Measurements from ENCODE around the gene SEMA4B.
"Not testable (repeated sequence)": the region's sequence is repeated elsewhere in the genome, so short reads cannot be mapped to it uniquely, and the experiment has no call there.

Gene SEMA4B

DNA sequence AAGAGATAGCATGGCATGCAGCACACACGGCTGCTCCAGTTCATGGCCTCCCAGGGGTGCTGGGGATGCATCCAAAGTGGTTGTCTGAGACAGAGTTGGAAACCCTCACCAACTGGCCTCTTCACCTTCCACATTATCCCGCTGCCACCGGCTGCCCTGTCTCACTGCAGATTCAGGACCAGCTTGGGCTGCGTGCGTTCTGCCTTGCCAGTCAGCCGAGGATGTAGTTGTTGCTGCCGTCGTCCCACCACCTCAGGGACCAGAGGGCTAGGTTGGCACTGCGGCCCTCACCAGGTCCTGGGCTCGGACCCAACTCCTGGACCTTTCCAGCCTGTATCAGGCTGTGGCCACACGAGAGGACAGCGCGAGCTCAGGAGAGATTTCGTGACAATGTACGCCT is 27.8 kb downstream of the SEMA4B start:
- no peak for DNase-seq

DNA sequence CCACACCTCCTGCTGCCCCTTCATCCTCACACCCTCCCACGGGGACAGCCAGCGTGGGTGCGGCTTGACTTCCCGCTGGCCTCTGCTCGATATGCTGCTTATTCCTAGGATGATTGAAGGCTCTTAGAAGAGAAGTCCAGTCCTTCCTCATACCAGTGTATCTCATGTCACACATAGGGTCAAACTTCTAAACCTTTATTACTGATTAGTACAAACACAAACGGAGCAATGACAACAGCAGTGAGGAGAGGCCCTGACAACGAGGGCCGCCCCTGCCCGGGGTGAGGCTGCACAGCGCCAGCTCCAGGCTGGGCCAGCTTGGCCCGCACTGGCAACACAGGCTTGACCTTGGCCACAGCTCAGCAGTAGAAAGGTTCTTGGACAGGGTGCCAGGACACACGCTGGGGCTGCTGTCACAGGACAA is 29.0 kb downstream of the SEMA4B start:
- no peak for DNase-seq

- DNase-seq = no peak
Measured at GRCh38 chr15:90230610-90231009, 29.5 kb downstream of the SEMA4B start.

DNA sequence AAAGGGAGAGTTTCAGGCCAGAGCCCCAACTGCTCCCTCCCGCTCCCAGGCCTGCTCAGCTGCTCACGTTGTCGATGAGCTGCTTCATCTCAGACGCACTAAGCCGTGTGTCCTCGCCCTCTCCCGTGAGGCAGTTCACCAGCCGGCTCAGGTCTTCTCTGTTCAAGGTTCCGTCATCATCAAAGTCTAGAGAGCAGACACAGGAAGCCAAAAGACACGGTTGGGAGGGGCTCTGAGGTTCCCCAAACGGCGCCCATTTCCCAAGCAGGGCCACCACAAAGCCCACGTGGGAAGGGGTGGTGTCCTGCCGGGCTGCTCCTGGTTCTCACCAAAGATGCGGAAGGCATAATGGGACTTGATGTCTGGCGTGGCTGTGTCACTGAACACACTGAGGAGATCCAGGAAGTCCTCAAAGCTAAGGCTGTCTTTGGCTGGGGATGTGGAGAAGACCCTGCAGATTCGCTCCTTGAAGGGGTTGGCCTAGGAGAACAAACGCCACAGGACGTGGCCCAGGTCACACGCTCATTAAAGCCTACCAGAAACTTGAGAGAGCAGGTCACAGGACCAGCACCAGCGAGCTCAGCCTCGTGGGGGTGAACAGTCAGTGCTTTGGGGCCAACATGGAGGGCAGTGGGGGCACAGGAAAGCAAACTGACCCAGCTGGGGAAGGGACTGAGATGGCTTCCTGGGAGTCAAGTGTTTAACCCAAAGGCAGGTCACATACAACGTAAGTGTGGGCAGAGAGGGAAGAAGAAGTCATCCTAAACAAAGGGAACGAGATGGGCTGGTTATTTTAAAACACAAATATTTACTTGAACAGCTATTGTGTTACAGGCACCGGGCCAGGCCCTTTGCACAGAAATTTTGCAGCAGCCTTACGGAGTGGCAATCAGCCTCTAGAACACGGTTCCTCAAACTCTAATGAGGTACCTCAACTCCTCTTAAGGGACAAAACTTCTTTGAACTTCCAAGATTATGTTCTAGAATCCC is 30.2 kb downstream of the SEMA4B start:
- DNase-seq = peak; percentile 63

DNA sequence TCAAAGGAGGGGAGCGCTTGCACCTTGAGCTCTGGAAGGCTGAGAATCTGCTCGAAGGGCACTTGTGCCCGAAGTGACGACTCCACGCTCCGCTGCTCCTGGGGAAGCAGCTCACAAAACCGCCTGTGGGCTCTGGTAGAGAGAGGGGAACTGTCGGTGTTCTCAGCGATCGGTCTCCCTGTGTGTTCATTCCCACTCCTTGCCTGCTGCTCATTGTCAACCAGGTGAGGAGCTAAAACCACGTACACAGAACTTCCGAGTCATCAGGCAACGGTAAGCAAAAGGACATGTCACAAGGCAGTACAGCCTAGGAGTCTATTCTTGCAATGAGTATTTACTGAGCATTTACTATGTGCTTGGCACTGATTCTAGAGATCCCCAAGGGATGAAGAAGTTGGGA is 31.1 kb downstream of the SEMA4B start:
- DNase-seq = no peak

DNA sequence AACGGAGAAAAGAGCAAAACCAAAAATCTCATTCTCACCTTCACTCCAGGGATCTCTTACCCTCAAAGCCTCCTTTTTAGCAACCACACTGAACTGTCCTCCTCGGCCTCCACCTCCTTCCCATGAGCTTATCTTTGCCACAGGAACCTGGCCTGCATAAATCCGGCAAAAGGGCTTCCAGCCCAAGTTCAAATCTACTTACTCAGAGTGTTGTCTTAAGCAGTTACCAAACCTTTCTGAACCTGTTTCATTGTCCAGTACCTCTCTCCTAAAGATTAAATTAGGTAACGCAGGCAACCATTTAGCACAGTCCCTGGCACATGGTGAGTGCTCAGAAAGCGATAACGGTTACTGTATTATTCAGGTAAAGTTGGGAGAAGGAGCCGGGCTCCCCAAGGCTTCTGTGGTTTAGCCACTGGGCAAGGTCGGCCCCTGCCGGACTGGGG is 31.8 kb downstream of the SEMA4B start:
- no peak for DNase-seq

DNA sequence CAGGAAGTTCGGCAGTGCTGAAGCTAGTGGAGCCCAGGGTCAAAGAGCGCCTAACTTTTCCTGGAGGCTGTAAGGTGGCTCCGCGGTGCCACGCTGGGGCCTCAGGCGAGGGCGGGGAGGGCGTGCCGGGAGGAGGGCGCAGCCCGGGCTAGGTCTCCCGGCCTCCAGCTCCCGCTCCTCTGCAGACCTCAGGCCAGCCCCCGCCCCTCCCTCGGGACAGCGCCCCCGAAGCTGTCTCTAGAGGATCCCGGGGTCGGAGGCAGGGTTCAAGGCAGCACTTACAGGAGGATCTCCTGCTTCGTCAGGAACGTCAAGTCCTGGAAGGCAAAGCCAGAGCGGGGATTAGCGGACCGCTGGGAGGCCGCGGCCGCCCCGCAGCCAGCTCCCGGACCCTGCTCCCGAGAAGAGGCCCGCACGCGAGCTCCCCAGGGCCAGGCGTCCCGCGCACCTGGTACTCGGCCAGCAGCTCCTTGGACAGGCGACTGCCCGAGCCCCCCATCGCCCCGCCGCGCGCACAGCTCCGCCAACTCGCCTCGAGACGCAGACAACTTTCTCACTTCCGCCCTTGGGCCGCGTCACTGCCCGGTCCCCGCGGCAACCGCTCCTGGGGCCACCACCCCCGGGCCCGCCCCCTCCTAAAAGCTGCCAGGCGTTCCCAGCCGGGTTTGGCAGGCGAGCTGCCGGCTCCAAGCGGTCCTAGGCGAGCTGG is 32.4 kb downstream of the SEMA4B start, which contains the start of gene CIB1:
CIB1 (minus strand) TSS at position 555 of the 709 bp plus-strand sequence; CDS start at position 499, 56 bp downstream.
- DNase-seq = peak; percentile 95

- DNase-seq = no peak
Measured at GRCh38 chr15:90234096-90234988, 33.2 kb downstream of the SEMA4B start, which contains the start of gene GDPGP1. GDPGP1 (plus strand) TSS chr15:90234209; CDS start chr15:90240909, 6,700 bp downstream.

DNA sequence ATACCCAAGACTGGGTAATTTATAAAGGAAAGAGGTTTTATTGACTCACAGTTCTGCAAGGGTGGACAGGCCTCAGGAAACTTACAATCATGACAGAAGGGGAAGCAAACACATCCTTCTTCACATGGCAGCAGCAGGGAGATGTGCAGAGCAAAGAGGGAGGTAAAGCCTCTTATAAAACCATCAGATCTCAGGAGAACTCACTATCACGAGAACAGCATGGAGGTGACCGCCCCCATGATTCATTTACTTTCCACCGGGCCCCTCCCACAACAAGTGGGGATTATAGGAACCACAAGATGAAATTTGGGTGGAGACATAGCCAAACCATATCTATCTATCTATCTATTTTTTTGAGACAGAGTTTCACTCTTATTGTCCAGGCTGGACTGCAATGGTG is 38.2 kb downstream of the SEMA4B start:
- DNase-seq = no peak

DNA sequence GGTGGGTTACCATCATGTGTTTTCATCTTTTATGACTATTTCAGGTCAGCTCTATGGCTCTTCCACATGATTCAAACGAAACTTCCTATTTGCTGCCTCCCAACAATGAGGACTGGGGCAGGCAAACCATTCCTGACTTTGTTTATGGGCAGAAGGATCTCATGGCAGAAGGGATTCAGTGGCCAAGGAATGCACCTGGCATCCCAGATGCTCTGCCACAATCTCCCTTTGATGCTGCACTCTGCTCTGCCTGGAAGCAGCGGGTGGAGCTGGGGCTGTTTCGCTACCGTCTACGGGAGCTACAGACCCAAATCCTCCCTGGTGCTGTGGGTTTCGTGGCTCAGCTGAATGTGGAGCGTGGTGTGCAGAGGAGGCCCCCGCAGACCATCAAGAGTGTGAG is 39.7 kb downstream of the SEMA4B start:
- DNase-seq = no peak

GRCh38 chr15:90241343-90242192 is 40.4 kb downstream of the SEMA4B start:
- no peak for DNase-seq

DNA sequence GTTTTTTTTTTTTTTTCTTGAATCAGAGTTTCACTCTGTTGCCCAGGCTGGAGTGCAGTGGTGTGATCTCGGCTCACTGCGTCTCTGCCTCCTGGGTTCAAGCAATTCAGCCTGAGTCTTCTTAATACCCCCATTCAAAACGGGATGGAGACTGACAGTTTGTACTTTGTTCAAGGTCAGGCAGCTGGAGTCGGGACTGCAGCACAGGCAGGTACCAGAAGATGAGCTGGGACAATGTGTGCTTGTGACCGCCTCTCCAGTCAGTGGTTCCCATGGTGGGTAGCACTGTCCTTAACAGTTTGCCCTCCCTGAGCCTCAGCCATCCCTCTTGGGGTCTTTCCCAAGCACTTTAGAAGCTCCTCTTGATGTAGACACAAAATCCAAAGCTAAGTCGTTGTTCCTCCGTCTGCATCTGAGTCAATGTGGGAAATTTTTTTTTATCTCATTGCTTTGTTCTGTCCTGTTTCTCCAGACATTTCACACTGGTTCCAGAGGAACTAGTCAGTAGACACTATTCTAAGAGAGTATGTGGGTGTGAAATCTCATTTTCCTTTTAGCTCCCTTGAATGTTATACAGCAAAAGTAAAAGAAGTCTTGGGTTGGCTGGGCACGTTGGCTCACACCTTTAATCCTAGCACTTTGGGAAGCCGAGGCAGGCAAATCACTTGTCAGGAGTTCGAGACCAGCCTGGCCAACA is 43.0 kb downstream of the SEMA4B start:
- no peak for DNase-seq

DNA sequence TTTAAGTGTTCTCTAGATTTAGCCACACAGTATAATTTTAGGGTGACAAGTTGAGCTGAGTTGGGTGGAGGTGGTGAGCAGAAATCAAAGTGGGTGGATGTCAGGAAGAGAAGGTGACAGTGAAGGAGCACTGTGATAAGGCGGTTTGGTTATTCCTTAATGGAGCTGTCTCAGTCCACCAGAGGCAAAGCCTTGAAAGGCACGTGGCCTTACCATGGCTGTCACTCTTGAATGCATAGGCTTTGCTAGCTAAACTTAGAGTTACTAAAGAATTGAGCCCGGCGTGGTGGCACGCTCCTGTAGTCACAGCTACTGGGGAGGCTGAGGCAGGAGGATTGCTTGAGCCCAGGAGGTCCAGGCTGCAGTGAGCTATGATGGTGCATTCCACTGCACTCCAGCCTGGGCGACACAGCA is 47.7 kb downstream of the SEMA4B start:
- DNase-seq = no peak

GRCh38 chr15:90249203-90249863 is 48.2 kb downstream of the SEMA4B start, which contains the start of gene TTLL13:
TTLL13 (plus strand) TSS chr15:90249556; CDS start chr15:90250631, 1,075 bp downstream.
- peak; percentile 82 for DNase-seq

DNA sequence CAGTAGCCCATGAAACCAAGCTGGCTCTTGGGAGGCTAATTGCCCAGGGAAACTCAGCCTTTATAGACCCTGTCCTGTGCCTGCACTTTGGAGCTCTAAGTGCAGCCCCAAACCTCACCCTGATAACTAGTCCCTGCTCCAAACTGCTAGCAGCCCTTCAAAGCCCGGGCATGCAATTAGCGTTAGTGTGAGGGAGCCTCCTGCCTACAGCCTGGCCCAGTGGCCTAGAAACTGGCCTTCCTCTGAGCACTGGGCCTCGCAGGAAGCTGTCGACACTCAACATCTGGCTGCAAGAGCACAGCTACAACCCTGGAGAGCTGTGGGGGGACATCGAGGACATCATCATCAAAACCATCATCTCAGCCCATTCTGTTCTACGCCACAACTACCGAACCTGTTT is 56.6 kb downstream of the SEMA4B start:
- DNase-seq = no peak

- no peak for DNase-seq
Measured at GRCh38 chr15:90259524-90259923, 58.4 kb downstream of the SEMA4B start.

- not testable (repeated sequence) for DNase-seq
Measured at GRCh38 chr15:90260731-90261130, 59.6 kb downstream of the SEMA4B start.

DNA sequence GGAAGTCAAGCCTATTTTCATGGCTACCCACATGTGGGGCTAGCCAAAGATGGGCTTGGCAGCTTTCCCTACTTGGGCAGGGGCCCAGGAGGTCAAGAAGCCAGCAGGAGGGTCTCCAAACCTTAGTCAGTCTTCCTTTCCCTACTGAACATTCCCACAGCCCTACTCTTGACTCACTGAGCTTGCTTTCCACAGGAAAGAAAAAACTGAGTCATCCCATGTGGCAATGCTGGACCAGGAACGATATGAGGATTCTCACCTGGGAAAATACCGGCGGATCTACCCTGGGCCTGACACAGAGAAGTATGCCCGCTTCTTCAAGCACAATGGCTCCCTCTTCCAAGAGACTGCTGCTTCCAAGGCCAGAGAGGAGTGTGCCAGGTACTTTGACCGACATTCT is 60.7 kb downstream of the SEMA4B start:
- DNase-seq = no peak

- DNase-seq = no peak
Measured at GRCh38 chr15:90262426-90262825, 61.3 kb downstream of the SEMA4B start.

GRCh38 chr15:90264671-90265070 is 63.5 kb downstream of the SEMA4B start:
- DNase-seq = no peak

All from stimulated activated CD4-positive, alpha-beta T cell treated with anti-CD3 and anti-CD28 coated beads, Interleukin-4, amount 100 ng/mL, for 1 hour (primary cell).